ENCODE data around the gene FOXF2. TPM values are rescaled to one million over a fixed set of nuclear protein-coding genes. Genes with fewer than 3 reads are reported as not detected.
A peak's percentile ranks its signal among the peaks of the same experiment; 100 is the strongest.

Gene FOXF2
- total RNA-seq, 2 experiments from 2014 or later = not detected

DNA sequence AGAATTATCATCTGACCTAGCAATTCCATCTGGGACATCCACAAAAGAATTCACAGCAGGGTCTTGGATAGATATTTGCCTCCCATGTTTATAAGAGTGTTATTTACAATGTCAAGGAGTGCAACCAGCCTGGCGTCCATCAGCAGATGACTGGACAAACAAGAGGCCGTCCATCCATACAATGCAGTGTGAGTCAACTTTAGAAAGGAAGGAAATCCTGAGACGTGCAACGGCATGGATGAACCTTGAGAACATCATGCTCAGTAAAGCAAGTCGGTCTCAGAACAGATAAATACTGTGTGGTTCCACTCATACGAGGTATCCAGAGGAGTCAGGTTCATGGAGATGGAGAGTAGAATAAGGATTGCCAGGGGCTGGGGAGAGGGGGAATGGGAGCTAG lies 46.4 kb downstream of the FOXF2 start:
- ATAC-seq (ENCODE audit: poor library complexity) = no peak
- H3K27ac Mint-ChIP-seq = no peak overlapping the region
- DNase-seq = no peak
- Histone ChIP-seq H3K9me3 (ENCODE audit: control insufficient read depth in 1 of 2, insufficient read depth in 1 of 2, low read length in 2 of 2) (no peaks in the 10 kb centered on the region), H3K4me1 (ENCODE audit: insufficient read depth, low read length) (no peaks in the 10 kb centered on the region), H3K27me3 (ENCODE audit: control insufficient read depth in 1 of 2, insufficient read depth in 2 of 2, low read length in 2 of 2) (peaks cover 9 to 20% of the 10 kb centered on the region in 2 experiments), H3K36me3 (ENCODE audit: insufficient read depth, low read length) (no peaks in the 10 kb centered on the region), H3K4me3 (ENCODE audit: low read length) (no peak overlapping the region), H3K27ac (ENCODE audit: low read depth in 1 of 2, low read length in 2 of 2) (no peak overlapping the region)
- H3K4me3 Mint-ChIP-seq = no peak overlapping the region
- TF ChIP-seq CTCF (IDR thresholded peaks at IDR 0.05) = no peak
- H3K36me3 Mint-ChIP-seq (ENCODE audit: low read depth) = no peaks in the 10 kb centered on the region
- intact Hi-C loops (cut with DNase I, micrococcal nuclease) = loop anchor here (1.0 to 2.0 kb wide), 4 partner anchors 637 to 843 kb away; no protein-coding TSS in a partner anchor
- ChIA-PET POLR2A (no interaction called here), CTCF (no interaction called here)
- peaks cover 51% of the 10 kb centered on the region for H3K27me3 Mint-ChIP-seq
- H3K9me3 Mint-ChIP-seq = no peaks in the 10 kb centered on the region
- peaks cover 6% of the 10 kb centered on the region for H3K4me1 Mint-ChIP-seq (ENCODE audit: low read depth)

- H3K4me1 ChIP-seq (ENCODE audit: insufficient read depth, low read length) = no peaks in the 10 kb centered on the region
- ATAC-seq (ENCODE audit: poor library complexity) (peak; percentile 82), DNase-seq (peak in 11 of 14 experiments; percentile 7 to 72 (median 26))
- no peaks in the 10 kb centered on the region for H3K36me3 Mint-ChIP-seq (ENCODE audit: low read depth)
- H3K9me3 ChIP-seq (ENCODE audit: control insufficient read depth in 1 of 2, insufficient read depth in 1 of 2, low read length in 2 of 2) = no peaks in the 10 kb centered on the region
- H3K4me3 ChIP-seq (ENCODE audit: low read length) = no peak overlapping the region
- H3K27me3 Mint-ChIP-seq = peaks cover 55% of the 10 kb centered on the region
- TF ChIP-seq CTCF (IDR thresholded peaks at IDR 0.05) = peak; percentile 79
- CTCF ChIA-PET = interaction anchor here (1.0 to 1.1 kb wide), 2 partner anchors 715 to 844 kb away, joined by 4 to 5 read pairs; no protein-coding TSS in a partner anchor
- H3K36me3 ChIP-seq (ENCODE audit: insufficient read depth, low read length) = no peaks in the 10 kb centered on the region
- H3K27me3 ChIP-seq (ENCODE audit: control insufficient read depth in 1 of 2, insufficient read depth in 2 of 2, low read length in 2 of 2) = peaks cover 9 to 20% of the 10 kb centered on the region in 2 experiments
- H3K27ac ChIP-seq (ENCODE audit: low read depth in 1 of 2, low read length in 2 of 2) = no peak overlapping the region
- no peak overlapping the region for H3K27ac Mint-ChIP-seq
- H3K4me1 Mint-ChIP-seq (ENCODE audit: low read depth) = peaks cover 6% of the 10 kb centered on the region
- intact Hi-C loops (cut with DNase I, micrococcal nuclease) = loop anchor here (1.0 to 2.0 kb wide), 4 partner anchors 638 to 844 kb away; no protein-coding TSS in a partner anchor
- no peaks in the 10 kb centered on the region for H3K9me3 Mint-ChIP-seq
- no peak overlapping the region for H3K4me3 Mint-ChIP-seq
- POLR2A ChIA-PET = no interaction called here
Measured at GRCh38 chr6:1436334-1437306, 47.2 kb downstream of the FOXF2 start.

DNA sequence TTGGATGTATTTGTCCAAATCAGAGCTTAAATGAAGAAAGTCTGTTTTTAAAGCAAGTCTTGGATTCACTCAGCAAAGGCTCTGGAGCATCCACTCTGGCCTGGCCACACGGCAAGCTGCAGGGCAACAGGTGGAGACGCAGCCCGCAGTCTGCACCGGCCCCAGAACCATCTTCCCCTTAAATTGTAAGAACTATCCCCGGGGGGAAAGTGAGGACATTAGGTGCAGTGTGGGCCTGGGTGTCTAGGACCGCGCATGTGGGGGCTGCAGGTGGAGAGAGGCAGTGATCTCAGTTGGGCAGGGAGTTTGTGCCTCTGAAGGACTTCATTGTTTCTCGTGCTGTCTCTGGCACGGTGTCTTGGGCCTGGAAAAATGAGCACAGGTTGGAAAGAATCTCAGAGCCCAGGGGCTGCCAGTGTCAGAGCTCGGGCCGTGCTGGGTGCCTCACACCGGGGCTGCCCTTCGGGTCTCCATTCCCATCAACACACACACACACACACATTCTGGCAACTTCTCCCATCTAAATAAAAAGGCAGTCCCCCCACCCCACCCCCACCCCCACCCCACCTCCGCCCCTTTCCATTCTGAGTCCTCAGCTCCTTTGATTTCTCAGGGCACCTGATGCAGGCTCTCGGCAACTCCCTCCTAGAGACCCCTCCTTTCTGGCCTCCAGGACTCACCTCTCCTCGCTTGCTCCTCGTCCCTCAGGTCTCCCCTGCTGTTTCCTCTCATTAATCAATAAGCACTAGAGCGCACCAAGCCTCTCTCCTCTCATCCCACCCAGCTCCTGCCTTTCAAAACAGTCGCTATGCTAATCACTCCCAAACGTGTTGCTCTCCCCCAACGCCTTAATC lies 48.4 kb downstream of the FOXF2 start:
- Histone ChIP-seq H3K27me3 (ENCODE audit: control insufficient read depth in 1 of 2, insufficient read depth in 2 of 2, low read length in 2 of 2) (peaks cover 9 to 20% of the 10 kb centered on the region in 2 experiments), H3K4me3 (ENCODE audit: low read length) (no peak overlapping the region), H3K4me1 (ENCODE audit: insufficient read depth, low read length) (no peaks in the 10 kb centered on the region), H3K9me3 (ENCODE audit: control insufficient read depth in 1 of 2, insufficient read depth in 1 of 2, low read length in 2 of 2) (no peaks in the 10 kb centered on the region), H3K27ac (ENCODE audit: low read depth in 1 of 2, low read length in 2 of 2) (no peak overlapping the region), H3K36me3 (ENCODE audit: insufficient read depth, low read length) (no peaks in the 10 kb centered on the region)
- Mint-ChIP-seq H3K4me1 (ENCODE audit: low read depth) (peaks cover 6% of the 10 kb centered on the region), H3K27me3 (peaks cover 55% of the 10 kb centered on the region), H3K36me3 (ENCODE audit: low read depth) (no peaks in the 10 kb centered on the region), H3K9me3 (no peaks in the 10 kb centered on the region), H3K27ac (no peak overlapping the region), H3K4me3 (no peak overlapping the region)
- ChIA-PET POLR2A (no interaction called here), CTCF (no interaction called here)
- no peak for ATAC-seq (ENCODE audit: poor library complexity)
- TF ChIP-seq CTCF (IDR thresholded peaks at IDR 0.05) = no peak
- no peak for DNase-seq
- intact Hi-C loops (cut with DNase I, micrococcal nuclease) = loop anchor here (2.0 kb wide), 3 partner anchors 639 to 845 kb away; no protein-coding TSS in a partner anchor

Measured in CD4-positive, alpha-beta T cell (primary cell).